Loucy (cell line): Measurements from ENCODE around the gene OR5C1.

Experiments used
- H2AFZ ChIP-seq: fragments of 200-600 bp; sonication (generic); 2 replicates; pipeline ENCODE4 v1.6.0; 2016; ENCODE audit warnings: antibody characterized with exemption, mild to moderate bottlenecking, low read length, moderate library complexity
- H3F3A ChIP-seq: fragments of 200-600 bp; 2 replicates; pipeline ENCODE4 v1.6.0; 2016; ENCODE audit warnings: antibody characterized with exemption, low read depth, mild to moderate bottlenecking
- H3K27me3 ChIP-seq: fragments of 200-600 bp; sonication (generic); 2 replicates; pipeline ENCODE4 v1.6.1; 2014; ENCODE audit warnings: low read length, mild to moderate bottlenecking; ENCODE audit not compliant: insufficient read depth, poor library complexity, severe bottlenecking
- H3K36me3 ChIP-seq: fragments of 200-600 bp; sonication (generic); 2 replicates; pipeline ENCODE4 v1.6.1; 2016; ENCODE audit warnings: low read length; ENCODE audit not compliant: insufficient read depth
- H3K4me1 ChIP-seq: fragments of 200-600 bp; sonication (generic); 2 replicates; pipeline ENCODE4 v1.5.1; 2014; ENCODE audit warnings: low read length, mild to moderate bottlenecking; ENCODE audit not compliant: insufficient read depth, poor library complexity, severe bottlenecking
- H3K4me2 ChIP-seq: fragments of 200-600 bp; sonication (generic); 2 replicates; pipeline ENCODE4 v1.6.0; 2014; ENCODE audit warnings: antibody characterized with exemption, low read length, low read depth, mild to moderate bottlenecking; ENCODE audit not compliant: poor library complexity, severe bottlenecking
- H3K4me3 ChIP-seq: fragments of 200-600 bp; sonication (generic); 2 replicates; pipeline ENCODE4 v1.5.1; 2014; ENCODE audit warnings: low read length, mild to moderate bottlenecking, mixed read lengths; ENCODE audit not compliant: poor library complexity, severe bottlenecking
- H3K79me2 ChIP-seq: fragments of 200-600 bp; sonication (generic); 2 replicates; pipeline ENCODE4 v1.6.1; 2014; ENCODE audit warnings: low read length; ENCODE audit not compliant: insufficient read depth
- H3K9ac ChIP-seq: fragments of 200-600 bp; sonication (generic); 2 replicates; pipeline ENCODE4 v1.6.0; 2014; ENCODE audit warnings: mild to moderate bottlenecking, low read depth, low read length, moderate library complexity; ENCODE audit not compliant: poor library complexity, severe bottlenecking
- H3K9me2 ChIP-seq: fragments of 200-600 bp; sonication (generic); replicated peaks from 2 replicates; pipeline ENCODE4 v1.6.1; 2016; ENCODE audit warnings: low read depth, low read length, mixed read lengths
- H3K9me3 ChIP-seq: fragments of 200-600 bp; sonication (generic); 2 replicates; pipeline ENCODE4 v1.6.1; 2014; ENCODE audit warnings: mild to moderate bottlenecking, antibody characterized with exemption, low read length, low read depth; ENCODE audit not compliant: insufficient read depth
- H4K20me1 ChIP-seq: fragments of 200-600 bp; sonication (generic); 2 replicates; pipeline ENCODE4 v1.6.0; 2014; ENCODE audit warnings: antibody characterized with exemption, low read length, mild to moderate bottlenecking; ENCODE audit not compliant: insufficient read depth, poor library complexity, severe bottlenecking
- EZH2phosphoT487 ChIP-seq: fragments of 200-600 bp; IDR thresholded peaks from 2 replicates; pipeline ENCODE4 v1.6.1; 2018; ENCODE audit warnings: antibody characterized with exemption, mild to moderate bottlenecking, moderate library complexity, borderline replicate concordance
- TF ChIP-seq, protein P1 (sequence below): fragments of 200-600 bp; sonication (generic); conservative IDR thresholded peaks from 2 replicates; pipeline ENCODE4 v1.5.1; 2014; ENCODE audit warnings: mild to moderate bottlenecking, antibody characterized with exemption, low read length

OR5C1 gene

GRCh38 chr9:122791872-122792669 is 3.3 kb downstream of the OR5C1 start:
- no peaks in the 10 kb centered on the region for H3K27me3 ChIP-seq
- H3K9ac ChIP-seq: no peak overlapping the region
- no peaks in the 10 kb centered on the region for H3K36me3 ChIP-seq
- no peaks in the 10 kb centered on the region for H3K79me2 ChIP-seq
- no peak overlapping the region for H3K4me2 ChIP-seq
- no peaks in the 10 kb centered on the region for H4K20me1 ChIP-seq
- no peak overlapping the region for H2AFZ ChIP-seq
- TF ChIP-seq, protein P1, sequence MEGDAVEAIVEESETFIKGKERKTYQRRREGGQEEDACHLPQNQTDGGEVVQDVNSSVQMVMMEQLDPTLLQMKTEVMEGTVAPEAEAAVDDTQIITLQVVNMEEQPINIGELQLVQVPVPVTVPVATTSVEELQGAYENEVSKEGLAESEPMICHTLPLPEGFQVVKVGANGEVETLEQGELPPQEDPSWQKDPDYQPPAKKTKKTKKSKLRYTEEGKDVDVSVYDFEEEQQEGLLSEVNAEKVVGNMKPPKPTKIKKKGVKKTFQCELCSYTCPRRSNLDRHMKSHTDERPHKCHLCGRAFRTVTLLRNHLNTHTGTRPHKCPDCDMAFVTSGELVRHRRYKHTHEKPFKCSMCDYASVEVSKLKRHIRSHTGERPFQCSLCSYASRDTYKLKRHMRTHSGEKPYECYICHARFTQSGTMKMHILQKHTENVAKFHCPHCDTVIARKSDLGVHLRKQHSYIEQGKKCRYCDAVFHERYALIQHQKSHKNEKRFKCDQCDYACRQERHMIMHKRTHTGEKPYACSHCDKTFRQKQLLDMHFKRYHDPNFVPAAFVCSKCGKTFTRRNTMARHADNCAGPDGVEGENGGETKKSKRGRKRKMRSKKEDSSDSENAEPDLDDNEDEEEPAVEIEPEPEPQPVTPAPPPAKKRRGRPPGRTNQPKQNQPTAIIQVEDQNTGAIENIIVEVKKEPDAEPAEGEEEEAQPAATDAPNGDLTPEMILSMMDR: no peak
- H3K9me2 ChIP-seq: no peaks in the 10 kb centered on the region
- no peaks in the 10 kb centered on the region for H3K4me1 ChIP-seq
- no peaks in the 10 kb centered on the region for H3K9me3 ChIP-seq
- H3K4me3 ChIP-seq: no peak overlapping the region
- H3F3A ChIP-seq: no peaks in the 10 kb centered on the region

GRCh38 chr9:122797316-122798063 is 8.8 kb downstream of the OR5C1 start:
- H4K20me1 ChIP-seq: no peaks in the 10 kb centered on the region
- no peak overlapping the region for H3K4me3 ChIP-seq
- H3K36me3 ChIP-seq: no peaks in the 10 kb centered on the region
- no peak for TF ChIP-seq EZH2phosphoT487
- TF ChIP-seq, protein P1: no peak
- H3K9ac ChIP-seq: no peak overlapping the region
- H3K79me2 ChIP-seq: no peaks in the 10 kb centered on the region
- H3K4me2 ChIP-seq: no peak overlapping the region
- H2AFZ ChIP-seq: no peak overlapping the region
- no peaks in the 10 kb centered on the region for H3K9me2 ChIP-seq
- no peaks in the 10 kb centered on the region for H3K27me3 ChIP-seq
- no peaks in the 10 kb centered on the region for H3F3A ChIP-seq
- no peaks in the 10 kb centered on the region for H3K4me1 ChIP-seq
- H3K9me3 ChIP-seq: no peaks in the 10 kb centered on the region

- Histone ChIP-seq H3K9me3 (no peaks in the 10 kb centered on the region), H3K4me1 (no peaks in the 10 kb centered on the region), H3K27me3 (no peaks in the 10 kb centered on the region), H3K36me3 (no peaks in the 10 kb centered on the region), H2AFZ (no peak within 1 kb of the TSS), H3K9ac (no peak within 1 kb of the TSS), H3F3A (no peaks in the 10 kb centered on the region), H3K79me2 (no peaks in the 10 kb centered on the region), H3K4me3 (no peak within 1 kb of the TSS), H4K20me1 (no peaks in the 10 kb centered on the region), H3K9me2 (no peaks in the 10 kb centered on the region), H3K4me2 (no peak within 1 kb of the TSS)
- TF ChIP-seq EZH2phosphoT487: no peak
- TF ChIP-seq, protein P1: no peak
Measured at GRCh38 chr9:122800066-122801060, 11.6 kb downstream of the OR5C1 start, which contains the start of gene OR1K1. Gene OR1K1 (plus strand): TSS chr9:122800123. CDS start chr9:122800123, 0 bp downstream.
